Right lung (tissue), 5 donors: ENCODE data around the gene GANC. TPM values are rescaled to one million over a fixed set of nuclear protein-coding genes. Genes with fewer than 3 reads are reported as not detected.

Experiments used
- DNase-seq, 2 donors: peaks; one replicate each; pipeline ENCODE4 v3.0.0-alpha.2; 2013
- polyA plus RNA-seq, 5 donors: library from polyadenylated mRNA; unstranded; fragments of 120-200 nt; gene quantifications; one replicate each; pipeline versions ENCODE4 v1.2.1 to v1.2.3, GENCODE V29; 2013; ENCODE audit warnings: inconsistent platforms in 1 of 5, low replicate concordance in 1 of 5; ENCODE audit not compliant: insufficient read length in 5 of 5, insufficient read depth in 1 of 5

GANC gene
- polyA plus RNA-seq, 5 donors, result 22.7 to 42.3 (median 35.1) TPM

- DNase-seq, result no peak
Observed at GRCh38 chr15:42375941-42376340, 102.9 kb downstream of the GANC start.

GRCh38 chr15:42378011-42378410 lies 105.0 kb downstream of the GANC start:
- DNase-seq, result no peak

GRCh38 chr15:42384597-42384996 lies 111.6 kb downstream of the GANC start:
- no peak for DNase-seq

GRCh38 chr15:42385206-42385979 lies 112.4 kb downstream of the GANC start:
- no peak for DNase-seq

- DNase-seq, result no peak
Observed at GRCh38 chr15:42385980-42386700, 113.1 kb downstream of the GANC start.

GRCh38 chr15:42387603-42388002 lies 114.6 kb downstream of the GANC start:
- no peak for DNase-seq

- DNase-seq, result no peak
Observed at GRCh38 chr15:42392309-42393024, 119.5 kb downstream of the GANC start.

- DNase-seq, result no peak
Observed at GRCh38 chr15:42394106-42394505, 121.1 kb downstream of the GANC start.

GRCh38 chr15:42395838-42396237 lies 122.8 kb downstream of the GANC start:
- DNase-seq, result no peak

- DNase-seq, result no peak
Observed at GRCh38 chr15:42401544-42402454, 128.8 kb downstream of the GANC start.

GRCh38 chr15:42402455-42403205 lies 129.6 kb downstream of the GANC start:
- DNase-seq, result no peak

- DNase-seq, result no peak
Observed at GRCh38 chr15:42403389-42403788, 130.4 kb downstream of the GANC start.

GRCh38 chr15:42404461-42405235 lies 131.6 kb downstream of the GANC start:
- no peak for DNase-seq

GRCh38 chr15:42405863-42406482 lies 133.0 kb downstream of the GANC start:
- DNase-seq, result no peak

Other genes starting within 250 kb of the GANC start
- gene PLA2G4D, start 178.6 kb upstream of the GANC start, polyA plus RNA-seq, result under 1 TPM; 0.12 to 0.18 (median 0.16) TPM
- gene PLA2G4F, start 116.6 kb upstream of the GANC start, polyA plus RNA-seq, result 10 to 100 TPM in 2 of 5 donors, 1 to 10 TPM in 3; 4.2 to 12.9 (median 8.3) TPM
- gene VPS39, start 64.9 kb upstream of the GANC start, polyA plus RNA-seq, result 10 to 100 TPM; 63.7 to 90.3 (median 84.0) TPM
- 10 to 100 TPM; 61.6 to 76.1 (median 74.7) TPM for gene TMEM87A, start 232 bp downstream of the GANC start, polyA plus RNA-seq
- gene CAPN3, start 86.3 kb downstream of the GANC start, polyA plus RNA-seq, result 10 to 100 TPM; 12.5 to 30.3 (median 16.7) TPM
- gene ZNF106, start 217.9 kb downstream of the GANC start, polyA plus RNA-seq, result 10 to 100 TPM; 37.3 to 53.1 (median 46.1) TPM
- gene SNAP23, start 222.4 kb downstream of the GANC start, polyA plus RNA-seq, result 10 to 100 TPM; 67.8 to 99.1 (median 91.9) TPM